DMS53 (cell line): Measurements from ENCODE around the gene CENPA.
"Not testable (repeated sequence)": the region's sequence is repeated elsewhere in the genome, so short reads cannot be mapped to it uniquely, and the experiment has no call there.

Source experiments
- DNase-seq: peaks from one replicate; lab custom pipeline; 2025; lab: John Stamatoyannopoulos, UW

CENPA gene

DNA sequence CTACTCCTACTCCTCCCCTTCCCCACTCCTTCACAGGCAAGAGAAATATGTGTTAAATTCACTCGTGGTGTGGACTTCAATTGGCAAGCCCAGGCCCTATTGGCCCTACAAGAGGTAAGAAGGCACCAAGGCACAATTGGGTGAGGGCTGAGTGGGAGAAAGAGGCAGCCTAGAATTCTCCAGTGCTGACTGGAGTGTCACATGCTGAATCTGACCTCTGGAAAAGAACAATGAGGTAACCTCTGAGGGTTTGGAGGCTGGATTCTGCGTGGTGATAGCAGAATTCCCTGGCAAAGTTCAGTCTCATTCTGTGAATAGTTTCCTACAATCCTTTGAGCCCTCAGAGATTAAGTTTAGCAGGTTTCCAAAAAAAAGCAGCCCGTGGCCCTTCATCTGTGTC lies 6.9 kb downstream of the CENPA start:
- DNase-seq, result no peak

GRCh38 chr2:26793518-26793917 lies 7.7 kb downstream of the CENPA start:
- DNase-seq, result no peak

- DNase-seq, result not testable (repeated sequence)
Observed at GRCh38 chr2:26795135-26795534, 9.3 kb downstream of the CENPA start.

DNA sequence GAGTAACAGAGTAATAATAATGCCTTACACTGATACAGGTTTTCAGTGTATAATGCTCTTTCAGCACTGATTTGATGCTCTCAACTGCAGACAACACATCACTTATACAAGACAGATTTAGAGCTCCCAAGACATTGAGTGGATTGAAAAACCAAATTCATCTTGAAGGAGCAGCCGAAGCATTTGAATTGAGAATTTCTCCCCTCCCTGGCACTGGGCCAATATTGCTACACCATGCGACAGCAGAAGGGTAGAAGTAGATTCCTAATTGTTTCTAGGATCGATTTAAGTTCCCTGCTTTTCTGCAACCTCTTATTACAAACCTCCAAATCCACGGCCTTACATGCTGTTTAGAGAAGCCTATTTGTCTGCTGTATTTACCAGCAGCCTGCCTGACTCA lies 15.5 kb downstream of the CENPA start:
- DNase-seq, result no peak

DNA sequence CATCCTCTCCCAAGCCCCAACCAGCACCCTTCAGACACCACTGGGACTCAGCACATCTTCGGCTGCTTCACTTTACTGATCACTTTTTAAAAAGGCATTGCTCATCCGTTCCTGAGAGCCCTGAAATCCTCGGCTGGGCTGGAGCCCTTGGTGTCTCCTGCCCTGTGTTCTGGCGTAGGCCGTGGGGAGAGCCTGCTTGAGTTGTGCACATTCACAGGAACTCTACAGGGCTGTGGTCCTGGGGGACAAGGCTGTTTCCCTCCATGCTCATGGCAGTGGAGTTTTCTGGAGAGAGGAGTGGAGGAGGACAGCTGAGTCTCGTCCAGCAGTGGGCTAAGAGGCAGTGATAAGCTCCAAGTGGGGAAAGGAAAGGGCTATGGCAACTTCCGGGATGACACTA lies 15.9 kb downstream of the CENPA start:
- no peak for DNase-seq

DNA sequence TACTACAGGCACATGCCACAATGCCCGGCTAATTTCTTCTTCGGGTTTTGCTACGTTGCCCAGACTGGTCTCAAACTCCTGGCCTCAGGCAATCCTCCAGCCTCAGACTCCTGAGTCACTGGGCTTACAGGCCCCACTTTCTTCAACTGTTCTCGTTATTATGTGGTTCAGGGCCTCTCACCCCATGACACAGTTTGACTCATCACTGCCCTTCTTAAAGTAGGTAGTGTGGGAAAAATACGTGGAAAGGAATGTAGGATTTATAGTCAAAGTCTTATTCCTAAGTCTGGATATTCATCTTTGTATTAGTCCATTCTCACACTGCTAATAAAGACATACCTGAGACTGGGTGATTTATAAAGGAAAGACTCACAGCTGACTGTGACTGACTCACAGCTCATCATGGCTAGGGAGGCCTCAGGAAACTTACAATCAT lies 19.4 kb downstream of the CENPA start:
- DNase-seq, result no peak

GRCh38 chr2:26807788-26808460 lies 22.1 kb downstream of the CENPA start:
- peak; percentile 47 for DNase-seq

GRCh38 chr2:26809211-26809610 lies 23.4 kb downstream of the CENPA start:
- DNase-seq, result no peak

- no peak for DNase-seq
Observed at GRCh38 chr2:26809876-26810577, 24.2 kb downstream of the CENPA start.

DNA sequence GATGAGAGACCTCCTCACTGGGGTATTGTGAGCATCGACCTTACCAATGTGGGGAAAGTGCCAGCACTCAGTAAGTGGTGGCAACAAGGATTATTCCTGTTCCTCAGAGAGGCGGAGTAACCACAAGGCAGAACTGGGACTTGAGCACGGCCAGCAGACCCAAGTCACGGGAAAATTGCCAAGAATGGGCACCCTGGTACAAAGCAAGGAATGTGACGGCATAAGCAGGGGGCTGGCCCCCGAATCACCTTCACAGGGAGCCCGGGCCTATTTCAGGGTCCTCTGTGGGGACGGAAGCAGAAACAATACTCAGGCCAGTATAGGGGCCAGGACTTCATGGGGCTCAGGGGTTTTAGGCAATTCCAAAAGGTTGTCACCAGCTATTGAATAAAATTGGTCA lies 25.4 kb downstream of the CENPA start:
- no peak for DNase-seq

GRCh38 chr2:26811791-26812694 lies 26.2 kb downstream of the CENPA start:
- DNase-seq, result no peak

GRCh38 chr2:26812731-26813130 lies 26.9 kb downstream of the CENPA start:
- DNase-seq, result no peak

DNA sequence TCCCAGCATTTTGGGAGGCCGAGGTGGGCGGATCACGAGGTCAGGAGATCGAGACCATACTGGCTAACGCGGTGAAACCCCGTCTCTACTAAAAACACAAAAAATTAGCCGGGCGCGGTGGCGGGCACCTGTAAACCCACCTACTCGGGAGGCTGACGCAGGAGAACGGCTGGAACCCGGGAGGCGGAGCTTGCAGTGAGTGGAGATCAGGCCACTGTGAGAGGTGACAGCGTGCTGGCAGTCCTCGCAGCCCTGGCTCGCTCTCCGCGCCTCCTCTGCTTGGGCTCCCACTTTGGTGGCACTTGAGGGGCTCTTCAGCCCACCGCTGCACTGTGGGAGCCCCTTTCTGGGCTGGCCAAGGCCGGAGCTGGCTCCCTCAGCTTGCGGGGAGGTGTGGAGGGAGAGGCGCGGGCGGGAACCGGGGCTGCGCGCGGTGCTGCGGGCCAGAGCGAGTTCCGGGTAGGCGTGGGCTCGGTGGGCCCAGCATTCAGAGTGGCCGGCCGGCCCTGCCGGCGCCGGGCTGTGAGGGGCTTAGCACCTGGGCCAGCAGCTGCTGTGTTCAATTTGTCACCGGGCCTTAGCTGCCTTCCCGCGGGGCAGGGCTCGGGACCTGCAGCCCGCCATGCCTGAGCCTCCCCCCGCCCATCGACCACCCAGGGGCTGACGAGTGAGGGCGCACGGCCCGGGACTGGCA lies 28.4 kb downstream of the CENPA start:
- not testable (repeated sequence) for DNase-seq

DNA sequence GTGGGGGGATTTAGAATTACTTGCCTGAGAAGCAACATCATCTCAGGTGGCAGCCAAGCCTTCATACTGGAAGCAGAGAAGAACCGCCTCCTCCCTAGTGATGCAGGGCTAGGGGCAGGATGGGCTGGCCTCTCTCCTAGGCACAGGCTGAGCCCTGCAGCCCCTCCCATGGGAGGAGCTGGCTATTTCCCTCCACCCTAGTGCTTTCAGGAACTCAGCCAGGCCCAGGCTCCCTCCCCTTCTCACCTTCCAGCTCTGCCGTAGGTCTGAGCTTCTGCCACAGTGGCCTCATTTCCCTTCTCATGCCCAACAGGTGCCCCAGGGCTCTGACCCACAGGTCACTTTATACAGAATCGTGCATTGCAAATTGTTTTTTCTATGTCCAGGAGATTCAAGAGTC lies 31.0 kb downstream of the CENPA start:
- DNase-seq, result no peak

DNA sequence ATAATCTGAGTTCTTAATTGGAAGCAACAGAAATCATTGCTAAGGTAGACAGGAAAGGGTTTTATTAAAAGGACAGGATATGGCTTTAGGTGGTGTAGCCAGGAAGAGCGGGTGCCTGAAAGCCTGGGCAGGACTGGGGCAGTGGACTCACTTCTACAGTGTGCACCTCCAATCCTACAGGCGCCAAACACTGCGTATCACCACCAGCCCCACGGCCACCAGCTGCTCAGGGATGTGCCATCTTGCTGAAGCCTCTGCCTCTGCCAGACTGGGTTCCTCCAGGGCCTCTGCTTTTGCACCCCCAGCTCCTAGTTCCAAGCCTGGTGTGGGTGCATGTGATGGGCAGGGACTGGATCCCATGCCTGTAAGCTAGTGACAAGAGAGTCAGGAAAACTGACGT lies 32.4 kb downstream of the CENPA start:
- DNase-seq, result no peak

DNA sequence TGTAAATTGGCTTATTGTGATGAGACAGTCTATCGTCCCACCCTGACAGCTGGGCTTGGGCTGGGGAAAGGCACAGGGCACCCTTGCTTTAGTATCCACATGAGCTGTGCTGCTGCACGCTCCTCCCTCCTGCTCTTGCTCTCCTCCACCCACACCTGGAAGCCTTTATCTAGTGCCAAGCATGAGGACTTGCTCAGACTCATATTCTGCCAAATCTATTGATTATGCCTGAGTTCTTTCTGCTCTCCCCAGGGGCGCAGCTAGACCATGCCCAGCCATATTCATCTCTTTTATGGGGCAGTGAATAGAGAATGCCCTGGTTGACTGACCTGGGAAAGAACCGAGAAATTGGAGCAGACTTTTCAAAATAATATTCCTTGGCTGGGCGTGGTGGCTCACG lies 33.1 kb downstream of the CENPA start:
- no peak for DNase-seq

GRCh38 chr2:26820932-26821331 lies 35.1 kb downstream of the CENPA start:
- DNase-seq, result no peak

DNA sequence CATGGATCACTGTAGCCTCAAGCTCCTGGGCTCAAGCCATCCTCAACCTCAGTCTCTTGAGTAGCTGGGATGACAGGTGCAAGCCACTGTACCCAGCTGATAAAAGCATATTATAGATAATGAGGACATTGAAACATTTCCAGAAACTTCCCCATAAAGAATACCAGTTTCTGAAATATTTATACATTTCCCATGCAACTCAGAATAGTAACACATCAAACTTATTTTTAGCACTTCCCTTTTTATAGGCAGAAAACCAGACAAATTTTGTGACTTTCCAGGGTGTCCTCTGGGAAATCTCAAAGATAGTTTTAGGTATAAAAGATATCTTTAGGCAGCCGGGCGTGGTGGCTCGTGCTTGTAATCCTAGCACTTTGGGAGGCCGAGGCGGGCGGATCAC lies 37.0 kb downstream of the CENPA start:
- no peak for DNase-seq

GRCh38 chr2:26838121-26838906 lies 52.5 kb downstream of the CENPA start:
- DNase-seq, result peak; percentile 2

DNA sequence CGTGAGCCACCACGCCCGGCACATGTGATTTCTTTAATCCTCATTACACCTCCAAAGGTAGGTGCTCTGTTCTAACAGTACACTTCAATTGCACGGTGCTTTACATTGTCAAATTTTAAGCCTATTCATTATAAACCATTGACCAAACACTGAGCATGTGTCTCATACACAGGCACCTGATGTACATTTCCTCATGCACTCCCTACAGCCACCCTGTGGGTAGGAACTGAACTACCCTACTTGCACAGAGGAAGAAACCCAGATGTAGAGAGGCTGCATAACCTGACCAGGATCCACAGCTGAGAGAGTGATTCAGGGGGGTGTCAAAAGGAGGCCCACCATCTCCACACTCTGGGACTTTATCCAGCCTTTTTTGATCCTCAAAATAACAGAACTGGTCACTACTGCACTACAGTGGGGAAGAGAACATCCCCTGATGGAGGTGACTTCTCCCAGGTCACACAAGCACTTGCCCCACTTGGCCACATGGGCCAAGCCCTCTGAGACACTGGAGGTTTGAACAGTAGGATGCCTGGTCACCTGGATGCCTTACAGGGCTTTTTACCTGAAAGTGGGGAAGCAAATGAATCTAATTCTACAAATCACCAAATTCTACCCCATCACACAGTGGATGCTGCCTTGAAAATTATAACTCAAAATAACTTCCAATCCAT lies 55.2 kb downstream of the CENPA start:
- peak; percentile 57 for DNase-seq

GRCh38 chr2:26843041-26843440 lies 57.2 kb downstream of the CENPA start:
- DNase-seq, result no peak
